ENCODE results near the gene FCRLB. TPM values are rescaled to one million over a fixed set of nuclear protein-coding genes. Genes with fewer than 3 reads are reported as not detected.
A peak's percentile ranks its signal among the peaks of the same experiment; 100 is the strongest.

FCRLB gene
- total and polyA plus RNA-seq, 9 of the 15 experiments (the other 6 are each of a cell fraction or from before 2014, with no cell fraction given) = 0.20 to 4.6 (median 1.3) TPM

GRCh38 chr1:161725908-161726472 lies 4.6 kb downstream of the FCRLB start (continued):
- TF ChIP-seq, protein P1, sequence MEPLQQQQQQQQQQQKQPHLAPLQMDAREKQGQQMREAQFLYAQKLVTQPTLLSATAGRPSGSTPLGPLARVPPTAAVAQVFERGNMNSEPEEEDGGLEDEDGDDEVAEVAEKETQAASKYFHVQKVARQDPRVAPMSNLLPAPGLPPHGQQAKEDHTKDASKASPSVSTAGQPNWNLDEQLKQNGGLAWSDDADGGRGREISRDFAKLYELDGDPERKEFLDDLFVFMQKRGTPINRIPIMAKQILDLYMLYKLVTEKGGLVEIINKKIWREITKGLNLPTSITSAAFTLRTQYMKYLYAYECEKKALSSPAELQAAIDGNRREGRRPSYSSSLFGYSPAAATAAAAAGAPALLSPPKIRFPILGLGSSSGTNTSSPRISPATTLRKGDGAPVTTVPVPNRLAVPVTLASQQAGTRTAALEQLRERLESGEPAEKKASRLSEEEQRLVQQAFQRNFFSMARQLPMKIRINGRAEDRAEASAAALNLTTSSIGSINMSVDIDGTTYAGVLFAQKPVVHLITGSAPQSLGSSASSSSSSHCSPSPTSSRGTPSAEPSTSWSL (CRISPR knock-in tag; IDR thresholded peaks at IDR 0.05; ENCODE audit: borderline replicate concordance) = 0 out of 2 replicates have a peak, but pooled peaks have one; percentile 63
- no peak for TF ChIP-seq ZNF124 (CRISPR knock-in tag; IDR thresholded peaks at IDR 0.05)
- no peak for TF ChIP-seq ESRRA (IDR thresholded peaks at IDR 0.05; ENCODE audit: borderline replicate concordance, low read depth)
- TF ChIP-seq ZNF174 (CRISPR knock-in tag; IDR thresholded peaks at IDR 0.05) = no peak
- no peak for TF ChIP-seq NR2F6 (CRISPR knock-in tag; IDR thresholded peaks at IDR 0.05)
- no peak for TF ChIP-seq ZNF146 (CRISPR knock-in tag; IDR thresholded peaks at IDR 0.05; ENCODE audit: unreplicated experiment)
- TF ChIP-seq ZNF318 (IDR thresholded peaks at IDR 0.05; ENCODE audit: borderline replicate concordance in 1 of 2, low read depth in 1 of 2) = no peak
- TF ChIP-seq RB1 (IDR thresholded peaks at IDR 0.05; ENCODE audit: low read depth) = no peak
- TF ChIP-seq, protein P2, sequence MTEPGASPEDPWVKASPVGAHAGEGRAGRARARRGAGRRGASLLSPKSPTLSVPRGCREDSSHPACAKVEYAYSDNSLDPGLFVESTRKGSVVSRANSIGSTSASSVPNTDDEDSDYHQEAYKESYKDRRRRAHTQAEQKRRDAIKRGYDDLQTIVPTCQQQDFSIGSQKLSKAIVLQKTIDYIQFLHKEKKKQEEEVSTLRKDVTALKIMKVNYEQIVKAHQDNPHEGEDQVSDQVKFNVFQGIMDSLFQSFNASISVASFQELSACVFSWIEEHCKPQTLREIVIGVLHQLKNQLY (CRISPR knock-in tag; conservative IDR thresholded peaks at IDR 0.05) = 0 out of 4 replicates have a peak, but pooled peaks of 1 of the 2 experiments have one; percentile 16
- 0 out of 2 replicates have a peak, but pooled peaks have one; percentile 11 for TF ChIP-seq CEBPB (tag; IDR thresholded peaks at IDR 0.05)
- TF ChIP-seq NFATC3 (IDR thresholded peaks at IDR 0.05) = no peak
- TF ChIP-seq HMG20B (CRISPR knock-in tag; IDR thresholded peaks at IDR 0.05) = no peak
- TF ChIP-seq ILF3 (IDR thresholded peaks at IDR 0.05; ENCODE audit: borderline replicate concordance) = no peak
- no peak for TF ChIP-seq POLR2H (tag; IDR thresholded peaks at IDR 0.05; ENCODE audit: low read depth)
- 0 out of 2 replicates have a peak, but pooled peaks have one; percentile 34 for TF ChIP-seq CBX5 (IDR thresholded peaks at IDR 0.05; ENCODE audit: borderline replicate concordance, low read depth)
- TF ChIP-seq HLTF (IDR thresholded peaks at IDR 0.05) = no peak
- no peak for TF ChIP-seq EGR1 (conservative IDR thresholded peaks at IDR 0.05)
- TF ChIP-seq HMGN3 (IDR thresholded peaks at IDR 0.05; ENCODE audit: borderline replicate concordance, extremely low read depth, insufficient read length, low read depth, low read length) = peak; percentile 20
- no peak for TF ChIP-seq SMAD2 (IDR thresholded peaks at IDR 0.05; ENCODE audit: low read depth, low read length)

All from K562 (cell line).